Heart right ventricle (tissue), 16 donors: Measurements from ENCODE around the gene CPEB1. TPM values are rescaled to one million over a fixed set of nuclear protein-coding genes. Genes with fewer than 3 reads are reported as not detected.
A peak's percentile ranks its signal among the peaks of the same experiment; 100 is the strongest.

Experiments used
- ATAC-seq, 8 donors: fragments of 200-7000 bp; cut with Tn5 transposase; one replicate each; pipeline ENCODE4 v1.9.1; 2020; ENCODE audit warnings: mild to moderate bottlenecking in 8 of 8, moderate library complexity in 8 of 8, moderate number of reproducible peaks in 1 of 8
- DNase-seq, 2 donors: peaks; one replicate each; pipeline ENCODE4 v3.0.0-alpha.2; 2020
- H3K27ac ChIP-seq, 10 donors: fragments of 200-600 bp; sonication (generic) in 2 of 10; one replicate each; pipeline versions ENCODE4 v1.5.0 to v1.8.0; 2020 to 2022; ENCODE audit warnings: mild to moderate bottlenecking in 3 of 10
- H3K27me3 ChIP-seq, 7 donors: fragments of 200-600 bp; one replicate each; pipeline ENCODE4 v1.8.0; 2021 to 2022; ENCODE audit warnings: mild to moderate bottlenecking in 2 of 7
- H3K36me3 ChIP-seq, 9 donors: fragments of 200-600 bp; sonication (generic) in 1 of 9; one replicate each; pipeline versions ENCODE4 v1.5.0 to v1.8.0; 2020 to 2022; ENCODE audit warnings: mild to moderate bottlenecking in 2 of 9
- H3K4me1 ChIP-seq, 9 donors: fragments of 200-600 bp; sonication (generic) in 1 of 9; one replicate each; pipeline versions ENCODE4 v1.5.0 to v1.8.0; 2020 to 2022; ENCODE audit warnings: mild to moderate bottlenecking in 4 of 9
- H3K4me3 ChIP-seq, 10 donors: fragments of 200-600 bp; sonication (generic) in 2 of 10; one replicate each; pipeline versions ENCODE4 v1.5.0 to v1.8.0; 2020 to 2022; ENCODE audit warnings: mild to moderate bottlenecking in 7 of 10, moderate library complexity in 2 of 10
- H3K9me3 ChIP-seq, 11 donors: fragments of 200-600 bp in 10 of 11; sonication (generic) in 2 of 11; one replicate each; pipeline versions ENCODE4 v1.5.0 to v1.8.0; 2013 to 2022; ENCODE audit warnings: mild to moderate bottlenecking in 2 of 11, control low read depth in 1 of 11, moderate library complexity in 1 of 11
- CTCF ChIP-seq, 9 donors: fragments of 200-600 bp; sonication (generic) in 2 of 9; IDR thresholded peaks; one replicate each; pipeline versions ENCODE4 v1.5.0 to v1.8.0; 2021 to 2022; ENCODE audit warnings: antibody characterized with exemption in 9 of 9, mild to moderate bottlenecking in 5 of 9, moderate library complexity in 1 of 9
- WGBS, 2 donors: extraction: QIAGEN DNeasy Blood & Tissue Kit; methylation state at CpG; one replicate each; pipeline ENCODE4 v1.1.7; 2013; ENCODE audit warnings: inconsistent platforms in 1 of 2; 5-methylcytosine and 5-hydroxymethylcytosine counted together
- intact Hi-C, 10 donors: fragments of 100-400 bp; cut with DNase I; formaldehyde crosslinking; loops; one replicate each; pipeline versions ENCODE4 v1.11.1 to v1.14.2; 2022
- long read RNA-seq, 3 donors: library from polyadenylated mRNA; unstranded; transcript quantifications; one replicate each; pipeline ENCODE4 v2.0.0, GENCODE V29; 2020 to 2021
- polyA plus RNA-seq, 2 donors: library from polyadenylated mRNA; stranded (reverse); fragments of 200-250 nt; gene quantifications; one replicate each; pipeline ENCODE4 v1.2.3, GENCODE V29; 2013
- total RNA-seq, 10 donors: library from RNA; stranded (reverse); fragmentation: NEBNext Ultra II Directional in 3 of 10; extraction: Animal tissue kit (Norgen Biotek cat#: 25700) in 3 of 10; gene quantifications; one replicate each; pipeline versions ENCODE4 v1.2.1 to v1.2.4, GENCODE V29; 2021 to 2023
- donor health status: Arrhythmogenic right ventricular cardiomyopathy.
- donor health status: ischemic (EF 13 %, LVEDD 7.1; RV severe dilation, severe dysfunction).
- donor health status: healthy with polysubstance abuse.
- donor health status: DM: no; HTN: yes; CAD: no.
- donor health status: DM: no; HTN: no; CAD: no.
- donor health status: ischemic (EF 25% LVEDD 6.9; RV normal size, moderate dysfunction).
- donor health status: ischemic (EF 25% LVEDD 5.7; RV mildly dilated, moderate dysfunction).
- donor health status: healthy.
- donor health status: DM: yes; HTN: yes; CAD: no.
- donor health status: Ischemic cardiomyopathy.
- donor health status: ischemic (EF 35%, LVEDD 5.7; RV mildly dilated, moderate dysfunction).
- donor health status: nonischemic (EF 11% LVEDD 7.7; RV severe dilation, severe dysfunction).
- donor health status: DM: yes; HTN: yes; CAD: no.
- donor health status: PGD.
- donor health status: ischemic (EF 29% LVEDD 5.4; RV normal size, mild dysfunction).
- donor health status: nonischemic (EF 23%, LVEDD 6.1; RV moderate dilation, normal function).

The CPEB1 gene
- total RNA-seq: 1 to 10 TPM in 7 of 10 donors, under 1 TPM in 3; 0.38 to 5.2 (median 1.5) TPM
- under 1 TPM; 0.20 to 0.37 TPM for polyA plus RNA-seq
- long read RNA-seq, donor 1, partial matches to known transcripts: 0 of 1 reads
- long read RNA-seq, donor 1, other reads (novel, unspliced or antisense): 1 of 1 reads
- long read RNA-seq, donor 2, partial matches to known transcripts: 0 of 1 reads
- long read RNA-seq, donor 2, other reads (novel, unspliced or antisense): 1 of 1 reads
- long read RNA-seq, donor 3: 0 reads

DNA sequence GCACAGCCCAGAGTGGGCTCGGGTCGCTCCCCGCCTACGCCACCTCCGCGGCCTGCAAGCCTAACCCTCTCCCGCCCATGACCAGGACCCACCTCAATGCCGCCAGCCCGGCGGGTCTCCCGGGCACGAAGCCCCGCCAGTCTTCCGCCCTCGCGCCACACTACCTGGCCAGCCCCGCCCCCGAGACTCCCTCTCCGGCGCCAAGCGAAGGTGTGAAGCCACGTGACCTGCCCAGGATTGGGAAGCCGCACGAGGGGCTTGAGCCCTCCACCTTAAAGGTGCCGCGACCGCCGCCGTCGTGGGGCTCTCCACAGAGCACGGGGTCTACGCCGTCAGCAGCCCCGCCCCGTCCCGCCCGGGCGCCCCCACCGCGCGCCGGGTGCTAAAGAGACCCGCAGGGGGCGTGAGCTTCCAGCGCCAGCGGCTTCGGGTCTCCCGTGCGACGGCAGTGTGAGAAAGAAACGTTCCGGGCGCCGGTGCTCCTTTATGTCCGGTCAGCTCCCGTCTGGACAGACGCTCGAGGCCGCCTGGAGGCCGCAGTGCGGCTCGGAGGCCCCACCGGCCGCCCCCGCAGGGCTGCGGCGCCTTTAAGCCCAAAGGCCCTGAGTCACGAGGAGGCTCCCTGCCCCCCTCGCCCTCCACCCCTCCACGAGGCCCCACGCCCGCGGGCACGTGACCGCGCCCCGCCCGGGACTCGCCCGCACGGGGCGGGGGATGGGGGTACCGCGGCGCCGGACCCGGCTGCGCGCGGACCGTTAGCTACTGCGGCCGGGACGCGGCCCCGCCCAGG lies at the start of gene CPEB1:
TSS of gene CPEB1 (minus strand) at position 319 of the 790 bp plus-strand sequence. CDS start 18,904 bp downstream, outside the sequence.
- Histone ChIP-seq H3K36me3 (no peaks in the 10 kb centered on the region), H3K27me3 (peaks cover 25 to 74% (median 66%) of the 10 kb centered on the region in 7 donors), H3K9me3 (no peaks in the 10 kb centered on the region), H3K4me3 (peak within 1 kb of the TSS; percentile 18 to 60 (median 54)), H3K4me1 (peaks cover 7 to 26% (median 22%) of the 10 kb centered on the region in 9 donors), H3K27ac (peak within 1 kb of the TSS in 5 of 10 donors; percentile 21 to 60 (median 39))
- TF ChIP-seq CTCF (IDR thresholded peaks at IDR 0.05): peak in 5 of 9 donors; percentile 12 to 27 (median 20)
- DNase-seq: peak; percentile 26 to 50
- ATAC-seq: peak; percentile 66 to 89 (median 78)
- 5 to 7% methylated on average over 82 to 96 of the region's 96 CpGs for WGBS, 2 donors
- intact Hi-C loops: no loop called here

GRCh38 chr15:82692171-82692570 lies 45.0 kb upstream of the CPEB1 start:
- H3K4me3 ChIP-seq: no peak overlapping the region
- H3K4me1 ChIP-seq: no peaks in the 10 kb centered on the region
- no peaks in the 10 kb centered on the region for H3K36me3 ChIP-seq
- no peak overlapping the region for H3K27ac ChIP-seq
- intact Hi-C loops: no loop called here
- no peaks in the 10 kb centered on the region for H3K9me3 ChIP-seq
- TF ChIP-seq CTCF (IDR thresholded peaks at IDR 0.05): no peak
- peaks cover 0 to 5% (median 0%) of the 10 kb centered on the region in 7 donors for H3K27me3 ChIP-seq
- no peak for ATAC-seq
- 85 to 87% methylated on average over 23 of the region's 23 CpGs for WGBS, 2 donors
- DNase-seq: no peak

DNA sequence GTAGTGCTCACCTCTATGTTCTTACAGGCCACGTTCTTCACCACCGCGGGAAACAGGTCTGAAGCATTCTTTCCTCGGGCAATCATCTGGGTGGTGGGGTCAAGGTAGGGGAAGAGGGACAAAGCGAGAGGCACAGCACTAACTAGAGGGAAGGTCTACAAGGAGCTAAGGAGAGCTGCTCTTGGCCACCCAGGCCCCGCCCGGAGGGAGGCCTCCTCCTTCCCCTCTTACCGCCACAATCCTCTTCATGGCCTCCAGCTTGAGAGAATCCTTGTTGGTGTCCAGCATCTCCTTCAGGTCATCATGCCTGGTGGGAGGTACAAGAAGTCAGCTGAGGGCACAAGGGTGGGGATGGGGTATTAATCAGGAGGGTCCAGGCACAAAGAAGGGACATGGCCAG lies 42.0 kb upstream of the CPEB1 start:
- H3K36me3 ChIP-seq: no peaks in the 10 kb centered on the region
- no peak overlapping the region for H3K4me3 ChIP-seq
- TF ChIP-seq CTCF (IDR thresholded peaks at IDR 0.05): no peak
- no peaks in the 10 kb centered on the region for H3K9me3 ChIP-seq
- H3K27me3 ChIP-seq: peaks cover 0 to 8% (median 0%) of the 10 kb centered on the region in 7 donors
- intact Hi-C loops: no loop called here
- no peak overlapping the region for H3K27ac ChIP-seq
- no peak for ATAC-seq
- DNase-seq: no peak
- H3K4me1 ChIP-seq: no peaks in the 10 kb centered on the region
- 92 to 94% methylated on average over 8 of the region's 8 CpGs for WGBS, 2 donors

GRCh38 chr15:82688691-82689090 lies 41.5 kb upstream of the CPEB1 start:
- DNase-seq (no peak), ATAC-seq (no peak)
- no peaks in the 10 kb centered on the region for H3K36me3 ChIP-seq
- H3K9me3 ChIP-seq: no peaks in the 10 kb centered on the region
- H3K4me3 ChIP-seq: no peak overlapping the region
- peaks cover 0 to 10% (median 0%) of the 10 kb centered on the region in 7 donors for H3K27me3 ChIP-seq
- no peak for TF ChIP-seq CTCF (IDR thresholded peaks at IDR 0.05)
- 79% methylated on average over 10 of the region's 10 CpGs for WGBS, 2 donors
- no peak overlapping the region for H3K27ac ChIP-seq
- intact Hi-C loops: no loop called here
- H3K4me1 ChIP-seq: no peaks in the 10 kb centered on the region
